WERI-Rb-1 (cell line): ENCODE data around the gene PAQR6.

Experiments
- DNase-seq: peaks from one replicate; pipeline ENCODE4 v3.0.0-alpha.2; 2020
- H3K27ac ChIP-seq: fragments of 250-450 bp; sonication (Bioruptor Pico); 2 replicates; pipeline ENCODE4 v1.5.1; 2020; ENCODE audit warnings: mild to moderate bottlenecking, moderate library complexity
- H3K27me3 ChIP-seq: fragments of 250-450 bp; sonication (Bioruptor Pico); 2 replicates; pipeline ENCODE4 v1.5.1; 2021; ENCODE audit warnings: mild to moderate bottlenecking, low read depth, moderate library complexity; ENCODE audit not compliant: insufficient read depth, severe bottlenecking
- H3K36me3 ChIP-seq: fragments of 250-450 bp; sonication (Bioruptor Pico); 2 replicates; pipeline ENCODE4 v1.5.1; 2020; ENCODE audit warnings: mild to moderate bottlenecking, moderate library complexity
- H3K4me3 ChIP-seq: 2 replicates; pipeline ENCODE4 v1.5.1; 2011; ENCODE audit warnings: low read depth, mild to moderate bottlenecking, control low read depth, low read length
- H3K9me3 ChIP-seq: fragments of 250-450 bp; sonication (Bioruptor Pico); 2 replicates; pipeline ENCODE4 v1.5.1; 2021; ENCODE audit warnings: mild to moderate bottlenecking, moderate library complexity; ENCODE audit not compliant: severe bottlenecking
- TF ChIP-seq, protein P1 (sequence below): IDR thresholded peaks from 2 replicates; pipeline ENCODE4 v1.5.1; 2011; ENCODE audit warnings: low read depth, mild to moderate bottlenecking, control low read depth, inconsistent platforms, low read length

The PAQR6 gene

DNA sequence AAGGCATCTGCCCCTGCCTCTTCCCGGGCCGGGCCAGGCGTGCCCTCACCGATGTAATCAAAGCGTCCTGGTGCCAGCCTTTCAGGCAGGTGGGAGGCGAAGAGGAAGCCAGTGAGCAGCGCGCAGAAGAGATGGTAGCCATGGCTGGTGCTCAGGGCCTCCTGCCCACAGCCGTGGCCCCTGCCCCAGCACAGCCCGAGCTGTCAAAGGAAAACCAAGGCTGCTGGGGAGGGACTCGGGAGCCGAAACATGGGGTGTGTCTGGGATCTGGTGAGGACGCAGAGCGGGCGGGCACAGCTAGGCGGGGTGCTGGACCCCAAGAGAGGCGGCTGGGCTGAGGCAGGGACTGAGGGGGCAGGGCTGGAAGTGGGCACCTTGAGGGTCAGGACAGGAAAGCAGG is 3.1 kb downstream of the PAQR6 start:
- Histone ChIP-seq H3K27me3 (peaks cover 11% of the 10 kb centered on the region), H3K36me3 (peaks cover 24% of the 10 kb centered on the region), H3K9me3 (no peaks in the 10 kb centered on the region), H3K4me3 (no peak overlapping the region), H3K27ac (no peak overlapping the region)
- TF ChIP-seq, protein P1, sequence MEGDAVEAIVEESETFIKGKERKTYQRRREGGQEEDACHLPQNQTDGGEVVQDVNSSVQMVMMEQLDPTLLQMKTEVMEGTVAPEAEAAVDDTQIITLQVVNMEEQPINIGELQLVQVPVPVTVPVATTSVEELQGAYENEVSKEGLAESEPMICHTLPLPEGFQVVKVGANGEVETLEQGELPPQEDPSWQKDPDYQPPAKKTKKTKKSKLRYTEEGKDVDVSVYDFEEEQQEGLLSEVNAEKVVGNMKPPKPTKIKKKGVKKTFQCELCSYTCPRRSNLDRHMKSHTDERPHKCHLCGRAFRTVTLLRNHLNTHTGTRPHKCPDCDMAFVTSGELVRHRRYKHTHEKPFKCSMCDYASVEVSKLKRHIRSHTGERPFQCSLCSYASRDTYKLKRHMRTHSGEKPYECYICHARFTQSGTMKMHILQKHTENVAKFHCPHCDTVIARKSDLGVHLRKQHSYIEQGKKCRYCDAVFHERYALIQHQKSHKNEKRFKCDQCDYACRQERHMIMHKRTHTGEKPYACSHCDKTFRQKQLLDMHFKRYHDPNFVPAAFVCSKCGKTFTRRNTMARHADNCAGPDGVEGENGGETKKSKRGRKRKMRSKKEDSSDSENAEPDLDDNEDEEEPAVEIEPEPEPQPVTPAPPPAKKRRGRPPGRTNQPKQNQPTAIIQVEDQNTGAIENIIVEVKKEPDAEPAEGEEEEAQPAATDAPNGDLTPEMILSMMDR = no peak
- no peak for DNase-seq

DNA sequence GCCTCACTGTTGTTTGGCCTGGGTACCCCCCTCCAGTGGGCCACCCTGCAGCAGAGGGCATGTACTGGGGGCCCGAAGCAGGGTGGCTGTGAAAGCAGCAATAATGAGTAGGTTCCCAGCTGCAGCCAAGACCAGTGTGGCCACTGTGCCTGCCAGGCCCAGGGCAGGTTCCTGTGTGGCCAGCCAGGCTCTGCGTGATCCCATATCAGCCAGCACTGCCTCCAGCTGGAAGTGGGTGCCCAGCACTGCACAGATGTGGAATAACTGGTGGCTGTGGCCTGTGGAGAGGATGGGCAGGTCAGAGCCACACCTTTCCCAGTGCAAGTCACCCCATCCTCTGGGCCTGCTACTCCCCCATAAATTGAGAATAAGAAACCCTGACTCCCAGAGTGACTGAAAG is 3.7 kb downstream of the PAQR6 start:
- no peak for DNase-seq
- H3K9me3 ChIP-seq = no peaks in the 10 kb centered on the region
- H3K27ac ChIP-seq = no peak overlapping the region
- H3K36me3 ChIP-seq = peaks cover 25% of the 10 kb centered on the region
- H3K27me3 ChIP-seq = peaks cover 11% of the 10 kb centered on the region
- no peak overlapping the region for H3K4me3 ChIP-seq
- TF ChIP-seq, protein P1 = no peak

DNA sequence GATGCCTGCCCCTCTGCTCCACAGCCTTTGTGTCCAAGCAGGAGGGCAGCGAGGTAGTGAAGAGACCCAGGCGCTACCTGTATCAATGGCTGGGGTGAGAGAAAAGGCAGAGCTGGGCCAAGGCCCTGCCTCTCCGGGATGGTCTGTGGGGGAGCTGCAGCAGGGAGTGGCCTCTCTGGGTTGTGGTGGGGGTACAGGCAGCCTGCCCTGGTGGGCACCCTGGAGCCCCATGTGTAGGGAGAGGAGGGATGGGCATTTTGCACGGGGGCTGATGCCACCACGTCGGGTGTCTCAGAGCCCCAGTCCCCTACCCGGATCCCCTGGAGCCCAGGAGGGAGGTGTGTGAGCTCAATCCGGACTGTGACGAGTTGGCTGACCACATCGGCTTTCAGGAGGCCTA is 5.1 kb downstream of the PAQR6 start:
- Histone ChIP-seq H3K27me3 (peaks cover 11% of the 10 kb centered on the region), H3K27ac (no peak overlapping the region), H3K36me3 (peaks cover 34% of the 10 kb centered on the region), H3K4me3 (no peak overlapping the region), H3K9me3 (no peaks in the 10 kb centered on the region)
- TF ChIP-seq, protein P1 = no peak
- DNase-seq = no peak

DNA sequence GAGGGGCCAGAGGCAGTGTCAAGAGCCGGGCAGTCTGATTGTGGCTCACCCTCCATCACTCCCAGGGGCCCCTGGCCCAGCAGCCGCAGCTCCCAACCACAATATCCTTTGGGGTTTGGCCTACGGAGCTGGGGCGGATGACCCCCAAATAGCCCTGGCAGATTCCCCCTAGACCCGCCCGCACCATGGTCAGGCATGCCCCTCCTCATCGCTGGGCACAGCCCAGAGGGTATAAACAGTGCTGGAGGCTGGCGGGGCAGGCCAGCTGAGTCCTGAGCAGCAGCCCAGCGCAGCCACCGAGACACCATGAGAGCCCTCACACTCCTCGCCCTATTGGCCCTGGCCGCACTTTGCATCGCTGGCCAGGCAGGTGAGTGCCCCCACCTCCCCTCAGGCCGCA is 5.9 kb downstream of the PAQR6 start, which contains the start of gene BGLAP:
Gene BGLAP, plus strand, starts transcription at position 259 of the 400 bp plus-strand sequence. Its CDS starts 48 bp downstream, at position 307.
- Histone ChIP-seq H3K9me3 (no peaks in the 10 kb centered on the region), H3K36me3 (peaks cover 42% of the 10 kb centered on the region), H3K27me3 (peaks cover 11% of the 10 kb centered on the region), H3K4me3 (no peak within 1 kb of the TSS), H3K27ac (no peak within 1 kb of the TSS)
- no peak for DNase-seq
- TF ChIP-seq, protein P1 = no peak

DNA sequence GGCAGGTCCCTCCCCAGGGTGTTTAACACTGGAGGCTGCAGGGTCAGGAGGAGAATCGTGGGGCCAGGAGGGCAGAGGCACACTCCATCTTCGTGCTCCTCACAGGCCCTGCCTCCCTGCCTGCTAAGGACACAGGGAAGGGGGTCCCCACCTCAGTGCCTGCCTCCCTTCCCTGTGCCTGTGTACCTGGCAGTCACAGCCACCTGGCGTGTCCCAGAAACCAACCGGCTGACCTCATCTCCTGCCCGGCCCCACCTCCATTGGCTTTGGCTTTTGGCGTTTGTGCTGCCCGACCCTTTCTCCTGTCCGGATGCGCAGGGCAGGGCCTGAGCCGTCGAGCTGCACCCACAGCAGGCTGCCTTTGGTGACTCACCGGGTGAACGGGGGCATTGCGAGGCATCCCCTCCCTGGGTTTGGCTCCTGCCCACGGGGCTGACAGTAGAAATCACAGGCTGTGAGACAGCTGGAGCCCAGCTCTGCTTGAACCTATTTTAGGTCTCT is 6.5 kb downstream of the PAQR6 start:
- Histone ChIP-seq H3K4me3 (no peak overlapping the region), H3K36me3 (peaks cover 48% of the 10 kb centered on the region), H3K9me3 (no peaks in the 10 kb centered on the region), H3K27me3 (peaks cover 11% of the 10 kb centered on the region), H3K27ac (no peak overlapping the region)
- no peak for DNase-seq
- TF ChIP-seq, protein P1 = no peak

DNA sequence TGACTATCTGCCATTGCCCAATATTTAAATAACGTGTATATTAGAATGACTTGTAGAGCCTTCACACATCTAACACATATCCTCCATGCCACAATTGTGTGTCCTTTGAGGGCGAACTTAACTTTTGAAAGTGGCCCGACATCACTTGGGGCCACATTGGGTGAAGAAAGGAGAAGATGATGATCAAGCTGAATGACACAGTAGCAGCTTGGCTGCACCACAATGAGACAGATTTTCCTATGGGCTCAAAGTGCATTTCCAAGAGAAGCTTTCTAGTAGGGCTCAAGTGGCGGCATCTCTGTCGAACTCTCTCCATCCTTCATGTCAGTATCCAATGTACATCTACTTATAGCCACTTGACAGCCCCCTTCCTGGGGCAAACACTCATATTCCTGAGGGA is 9.6 kb downstream of the PAQR6 start:
- Histone ChIP-seq H3K27ac (no peak overlapping the region), H3K4me3 (no peak overlapping the region), H3K9me3 (no peaks in the 10 kb centered on the region), H3K36me3 (peaks cover 76% of the 10 kb centered on the region), H3K27me3 (no peaks in the 10 kb centered on the region)
- DNase-seq = no peak
- TF ChIP-seq, protein P1 = no peak
